Trophoblast cell (in vitro differentiated cells and primary cell): Measurements from ENCODE around the gene PHKB.

Experiments used
- DNase-seq, 2 donors: peaks; one replicate each; pipeline ENCODE4 v3.0.0-alpha.2; 2016
- H2AFZ ChIP-seq: 2 replicates; pipeline ENCODE4 v1.6.1; 2013; ENCODE audit warnings: low read length, moderate library complexity, mild to moderate bottlenecking; ENCODE audit not compliant: insufficient read depth, poor library complexity
- H2AK5ac ChIP-seq: 2 replicates; pipeline ENCODE4 v1.6.1; 2013; ENCODE audit warnings: mild to moderate bottlenecking, low read length
- H2BK120ac ChIP-seq: 2 replicates; pipeline ENCODE4 v1.6.1; 2013; ENCODE audit warnings: low read length, mild to moderate bottlenecking, moderate library complexity; ENCODE audit not compliant: insufficient read depth, poor library complexity
- H2BK12ac ChIP-seq: 2 replicates; pipeline ENCODE4 v1.6.1; 2013; ENCODE audit warnings: mild to moderate bottlenecking, low read length, moderate library complexity
- H2BK5ac ChIP-seq: 2 replicates; pipeline ENCODE4 v1.6.1; 2013; ENCODE audit warnings: low read length, low read depth, moderate library complexity, mild to moderate bottlenecking; ENCODE audit not compliant: poor library complexity
- H3K14ac ChIP-seq: 2 replicates; pipeline ENCODE4 v1.6.1; 2013; ENCODE audit warnings: mild to moderate bottlenecking, low read length
- H3K18ac ChIP-seq: 2 replicates; pipeline ENCODE4 v1.6.1; 2013; ENCODE audit warnings: mild to moderate bottlenecking, low read length
- H3K23ac ChIP-seq: 2 replicates; pipeline ENCODE4 v1.6.1; 2013; ENCODE audit warnings: low read length
- H3K27ac ChIP-seq: 2 replicates; pipeline ENCODE4 v1.5.1; 2013; ENCODE audit warnings: low read depth, mild to moderate bottlenecking, inconsistent platforms, low read length, moderate library complexity
- H3K27me3 ChIP-seq: 2 replicates; pipeline ENCODE4 v1.6.1; 2013; ENCODE audit warnings: inconsistent platforms, mild to moderate bottlenecking, low read length, moderate library complexity; ENCODE audit not compliant: insufficient read depth
- H3K36me3 ChIP-seq, 2 experiments: 1 replicate in 1 of 2; 2 replicates in 1 of 2; pipeline ENCODE4 v1.6.1; 2013; ENCODE audit warnings: low read length in 2 of 2, mild to moderate bottlenecking in 2 of 2, moderate library complexity in 1 of 2; ENCODE audit not compliant: insufficient read depth in 2 of 2, control insufficient read depth in 1 of 2
- H3K4ac ChIP-seq: 2 replicates; pipeline ENCODE4 v1.6.1; 2013; ENCODE audit warnings: low read depth, mild to moderate bottlenecking, low read length, moderate library complexity
- H3K4me1 ChIP-seq, 2 experiments: 1 replicate in 1 of 2; 2 replicates in 1 of 2; pipeline ENCODE4 v1.6.1; 2013; ENCODE audit warnings: low read length in 2 of 2, mild to moderate bottlenecking in 2 of 2, moderate library complexity in 1 of 2; ENCODE audit not compliant: insufficient read depth in 2 of 2, control insufficient read depth in 1 of 2
- H3K4me2 ChIP-seq: 2 replicates; pipeline ENCODE4 v1.6.1; 2013; ENCODE audit warnings: inconsistent platforms, mild to moderate bottlenecking, low read length, moderate library complexity
- H3K4me3 ChIP-seq: 2 replicates; pipeline ENCODE4 v1.5.1; 2013; ENCODE audit warnings: mild to moderate bottlenecking, low read depth, low read length, inconsistent platforms
- H3K79me1 ChIP-seq: one replicate; pipeline ENCODE4 v1.6.1; 2013; ENCODE audit warnings: low read length
- H3K79me2 ChIP-seq: 2 replicates; pipeline ENCODE4 v1.6.1; 2013; ENCODE audit warnings: low read length, mild to moderate bottlenecking; ENCODE audit not compliant: control insufficient read depth, insufficient read depth, poor library complexity
- H3K9ac ChIP-seq: 2 replicates; pipeline ENCODE4 v1.6.1; 2013; ENCODE audit warnings: mild to moderate bottlenecking, low read length
- H3K9me3 ChIP-seq: 2 replicates; pipeline ENCODE4 v1.6.1; 2013; ENCODE audit warnings: low read depth, mild to moderate bottlenecking, control low read depth, inconsistent platforms, low read length; ENCODE audit not compliant: insufficient read depth
- H4K12ac ChIP-seq: 2 replicates; pipeline ENCODE4 v1.6.1; 2013; ENCODE audit warnings: low read depth, mild to moderate bottlenecking, low read length, moderate library complexity
- H4K8ac ChIP-seq: 2 replicates; pipeline ENCODE4 v1.6.1; 2013; ENCODE audit warnings: low read depth, mild to moderate bottlenecking, low read length, moderate library complexity
- H4K91ac ChIP-seq: one replicate; pipeline ENCODE4 v1.6.1; 2013; ENCODE audit warnings: low read depth, mild to moderate bottlenecking, low read length, moderate library complexity
- WGBS: extraction: QIAGEN DNeasy Blood & Tissue Kit; methylation state at CpG from one replicate; pipeline ENCODE4 v1.1.7; 2013; ENCODE audit warnings: missing lambda C conversion rate; ENCODE audit not compliant: insufficient read length, insufficient coverage; ENCODE audit errors: extremely low coverage; 5-methylcytosine and 5-hydroxymethylcytosine counted together

PHKB gene

DNA sequence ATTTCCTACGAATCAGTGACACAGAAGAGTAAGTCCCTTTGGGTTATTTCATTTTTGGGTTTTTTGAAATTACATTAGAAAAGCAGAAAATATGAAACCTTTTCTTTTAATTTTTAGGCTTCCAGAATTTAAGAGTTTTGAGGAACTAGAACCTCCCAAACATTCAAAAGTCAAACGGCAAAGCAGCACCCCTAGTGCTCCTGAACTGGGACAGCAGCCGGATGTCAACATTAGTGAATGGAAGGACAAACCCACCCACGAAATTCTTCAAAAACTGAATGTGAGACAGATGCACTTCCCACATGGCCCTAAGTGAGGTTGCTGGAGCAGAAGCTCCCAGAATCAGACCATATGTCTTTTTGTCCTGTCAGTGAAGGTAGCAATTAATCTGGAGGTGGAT is 199.4 kb downstream of the PHKB start:
- Histone ChIP-seq H4K8ac (no peak overlapping the region), H3K27me3 (no peaks in the 10 kb centered on the region), H2BK120ac (no peak overlapping the region), H3K36me3 (peaks cover 0 to 2% of the 10 kb centered on the region in 2 experiments), H3K23ac (no peak overlapping the region), H3K4me2 (no peak overlapping the region), H3K79me1 (no peaks in the 10 kb centered on the region), H3K14ac (no peak overlapping the region), H3K27ac (no peak overlapping the region), H3K4ac (no peak overlapping the region), H4K12ac (no peak overlapping the region), H2BK12ac (no peak overlapping the region), H2BK5ac (no peak overlapping the region), H2AK5ac (no peak overlapping the region), H3K9ac (no peak overlapping the region), H3K9me3 (no peaks in the 10 kb centered on the region), H4K91ac (no peak overlapping the region), H3K4me1 (no peaks in the 10 kb centered on the region), H3K79me2 (no peaks in the 10 kb centered on the region), H2AFZ (no peak overlapping the region), H3K4me3 (no peak overlapping the region), H3K18ac (no peak overlapping the region)
- WGBS = no CpG with 5 or more reads among the region's 4 CpGs
- no peak for DNase-seq

GRCh38 chr16:47664653-47665325 is 203.7 kb downstream of the PHKB start:
- H3K23ac ChIP-seq = no peak overlapping the region
- WGBS = no CpG with 5 or more reads among the region's 4 CpGs

DNA sequence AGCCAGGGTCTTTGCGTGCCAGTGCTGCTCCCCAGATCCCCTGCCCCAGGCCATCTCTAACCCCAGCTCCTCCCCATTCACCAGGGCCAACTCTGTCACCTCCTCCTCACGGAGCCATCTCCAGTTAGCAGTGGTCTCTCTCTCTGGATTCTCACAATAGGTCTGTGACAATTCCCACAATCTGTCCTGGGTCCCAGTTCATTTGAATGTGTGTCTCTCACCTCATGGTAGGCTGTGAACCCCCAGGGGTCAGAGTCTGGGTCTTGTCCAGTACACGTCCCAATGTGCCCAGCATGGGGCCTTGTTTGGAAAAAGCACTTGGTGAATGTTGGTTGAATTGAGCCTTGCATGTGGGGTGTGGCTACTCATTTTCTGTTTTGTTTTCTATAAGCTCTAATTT is 205.3 kb downstream of the PHKB start:
- H3K4me3 ChIP-seq = no peak overlapping the region
- no peak overlapping the region for H4K91ac ChIP-seq
- H3K4me1 ChIP-seq = no peaks in the 10 kb centered on the region
- no peak overlapping the region for H3K14ac ChIP-seq
- no peaks in the 10 kb centered on the region for H3K9me3 ChIP-seq
- H3K79me1 ChIP-seq = no peaks in the 10 kb centered on the region
- no peak overlapping the region for H3K27ac ChIP-seq
- H3K27me3 ChIP-seq = no peaks in the 10 kb centered on the region
- no peak overlapping the region for H3K18ac ChIP-seq
- H3K4me2 ChIP-seq = no peak overlapping the region
- no peak overlapping the region for H3K4ac ChIP-seq
- no peak overlapping the region for H3K23ac ChIP-seq
- H2BK5ac ChIP-seq = no peak overlapping the region
- DNase-seq = no peak
- no CpG with 5 or more reads among the region's 3 CpGs for WGBS
- H2AK5ac ChIP-seq = no peak overlapping the region
- no peak overlapping the region for H2BK12ac ChIP-seq
- H2AFZ ChIP-seq = no peak overlapping the region
- no peak overlapping the region for H3K9ac ChIP-seq
- H4K8ac ChIP-seq = no peak overlapping the region
- H3K36me3 ChIP-seq = peaks cover 2 to 5% of the 10 kb centered on the region in 2 experiments
- H4K12ac ChIP-seq = no peak overlapping the region
- no peak overlapping the region for H2BK120ac ChIP-seq
- no peaks in the 10 kb centered on the region for H3K79me2 ChIP-seq

More at GRCh38 chr16:47664653-47665325, 203.7 kb downstream of the PHKB start:
- no peak overlapping the region for H3K14ac ChIP-seq
- no peak for DNase-seq
- H4K91ac ChIP-seq = no peak overlapping the region
- no peak overlapping the region for H3K18ac ChIP-seq
- no peak overlapping the region for H3K9ac ChIP-seq
- no peak overlapping the region for H2AK5ac ChIP-seq
- H2BK5ac ChIP-seq = no peak overlapping the region
- H3K79me1 ChIP-seq = no peaks in the 10 kb centered on the region
- no peak overlapping the region for H3K4me2 ChIP-seq
- no peaks in the 10 kb centered on the region for H3K79me2 ChIP-seq
- H3K4me1 ChIP-seq = no peaks in the 10 kb centered on the region
- no peaks in the 10 kb centered on the region for H3K9me3 ChIP-seq
- no peak overlapping the region for H3K4ac ChIP-seq
- no peak overlapping the region for H2BK120ac ChIP-seq
- H3K27me3 ChIP-seq = no peaks in the 10 kb centered on the region
- peaks cover 2 to 5% of the 10 kb centered on the region in 2 experiments for H3K36me3 ChIP-seq
- H4K8ac ChIP-seq = no peak overlapping the region
- H3K4me3 ChIP-seq = no peak overlapping the region
- H2AFZ ChIP-seq = no peak overlapping the region
- no peak overlapping the region for H2BK12ac ChIP-seq
- H4K12ac ChIP-seq = no peak overlapping the region
- no peak overlapping the region for H3K27ac ChIP-seq

DNA sequence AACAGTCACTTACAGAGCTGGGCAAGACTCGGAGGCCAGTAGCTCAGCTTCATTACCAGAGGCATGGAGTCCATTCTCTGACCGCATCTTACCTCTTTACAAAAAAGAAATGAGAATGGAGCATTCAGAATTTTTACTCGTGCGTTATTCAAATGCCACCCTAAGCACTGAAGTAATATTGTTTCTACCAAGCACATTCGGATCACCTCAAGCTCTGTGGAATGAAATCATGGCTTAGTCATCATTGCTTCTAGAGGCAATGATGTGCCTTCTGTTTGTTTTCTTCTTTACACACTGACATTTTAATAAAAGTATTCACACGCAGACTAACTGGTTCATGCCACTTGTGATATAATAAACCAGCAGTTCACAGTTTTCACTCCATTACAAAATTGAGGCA is 206.8 kb downstream of the PHKB start:
- H3K27me3 ChIP-seq = no peaks in the 10 kb centered on the region
- no peak overlapping the region for H3K27ac ChIP-seq
- H2AK5ac ChIP-seq = no peak overlapping the region
- H2BK5ac ChIP-seq = no peak overlapping the region
- H3K4me2 ChIP-seq = no peak overlapping the region
- H3K23ac ChIP-seq = no peak overlapping the region
- H2BK12ac ChIP-seq = no peak overlapping the region
- no peak overlapping the region for H4K12ac ChIP-seq
- no peak for DNase-seq
- H3K79me1 ChIP-seq = no peaks in the 10 kb centered on the region
- no peak overlapping the region for H3K14ac ChIP-seq
- no peaks in the 10 kb centered on the region for H3K4me1 ChIP-seq
- no peaks in the 10 kb centered on the region for H3K9me3 ChIP-seq
- H3K4ac ChIP-seq = no peak overlapping the region
- H3K18ac ChIP-seq = no peak overlapping the region
- no peak overlapping the region for H2BK120ac ChIP-seq
- no CpG with 5 or more reads among the region's 6 CpGs for WGBS
- peaks cover 2 to 5% of the 10 kb centered on the region in 2 experiments for H3K36me3 ChIP-seq
- no peak overlapping the region for H3K4me3 ChIP-seq
- H3K9ac ChIP-seq = no peak overlapping the region
- H2AFZ ChIP-seq = no peak overlapping the region
- no peak overlapping the region for H4K8ac ChIP-seq
- H4K91ac ChIP-seq = no peak overlapping the region
- H3K79me2 ChIP-seq = no peaks in the 10 kb centered on the region
